IPS-NIHi7 (cell line): ENCODE results near the gene KCNC1.

Experiments used
- DNase-seq: peaks from one replicate; pipeline ENCODE4 v3.0.0; 2012; ENCODE audit warnings: mixed read lengths; ENCODE audit errors: extremely low spot score

Gene KCNC1

GRCh38 chr11:17734418-17734911, at the start of gene KCNC1:
TSS of gene KCNC1 (plus strand) at chr11:17734781. CDS start at chr11:17736003, 1,222 bp downstream.
- DNase-seq = peak; percentile 70

GRCh38 chr11:17686231-17686980, 48.2 kb upstream of the KCNC1 start:
- no peak for DNase-seq

- no peak for DNase-seq
Measured at GRCh38 chr11:17687946-17688670, 46.5 kb upstream of the KCNC1 start.

GRCh38 chr11:17691550-17691949, 43.0 kb upstream of the KCNC1 start:
- DNase-seq = no peak

- no peak for DNase-seq
Measured at GRCh38 chr11:17691976-17692375, 42.6 kb upstream of the KCNC1 start.

- no peak for DNase-seq
Measured at GRCh38 chr11:17692931-17693330, 41.6 kb upstream of the KCNC1 start.

- no peak for DNase-seq
Measured at GRCh38 chr11:17693531-17693930, 41.0 kb upstream of the KCNC1 start.

GRCh38 chr11:17694494-17695110, 40.0 kb upstream of the KCNC1 start:
- no peak for DNase-seq

- DNase-seq = peak; percentile 53
Measured at GRCh38 chr11:17695454-17696441, 38.8 kb upstream of the KCNC1 start.

GRCh38 chr11:17696741-17697140, 37.8 kb upstream of the KCNC1 start:
- DNase-seq = no peak

GRCh38 chr11:17697175-17697949, 37.2 kb upstream of the KCNC1 start:
- DNase-seq = no peak

- peak; percentile 41 for DNase-seq
Measured at GRCh38 chr11:17699147-17700114, 35.1 kb upstream of the KCNC1 start.

GRCh38 chr11:17700991-17701390, 33.6 kb upstream of the KCNC1 start:
- no peak for DNase-seq

GRCh38 chr11:17702876-17703275, 31.7 kb upstream of the KCNC1 start:
- no peak for DNase-seq

GRCh38 chr11:17703951-17704350, 30.6 kb upstream of the KCNC1 start:
- DNase-seq = no peak

- DNase-seq = no peak
Measured at GRCh38 chr11:17707830-17708229, 26.8 kb upstream of the KCNC1 start.

- DNase-seq = no peak
Measured at GRCh38 chr11:17711836-17712235, 22.7 kb upstream of the KCNC1 start.

GRCh38 chr11:17713851-17714250, 20.7 kb upstream of the KCNC1 start:
- no peak for DNase-seq

- no peak for DNase-seq
Measured at GRCh38 chr11:17714356-17714854, 20.2 kb upstream of the KCNC1 start.
